ENCODE measurements around the gene KIFC3.
A peak's percentile ranks its signal among the peaks of the same experiment; 100 is the strongest.
"Not testable (repeated sequence)": the region's sequence is repeated elsewhere in the genome, so short reads cannot be mapped to it uniquely, and the experiment has no call there.

Gene KIFC3

GRCh38 chr16:57825298-57826044 is 23.2 kb upstream of the KIFC3 start:
- no peak for DNase-seq (ENCODE audit: low read depth)

GRCh38 chr16:57824888-57825287 is 22.6 kb upstream of the KIFC3 start:
- no peak for DNase-seq (ENCODE audit: low read depth)

DNA sequence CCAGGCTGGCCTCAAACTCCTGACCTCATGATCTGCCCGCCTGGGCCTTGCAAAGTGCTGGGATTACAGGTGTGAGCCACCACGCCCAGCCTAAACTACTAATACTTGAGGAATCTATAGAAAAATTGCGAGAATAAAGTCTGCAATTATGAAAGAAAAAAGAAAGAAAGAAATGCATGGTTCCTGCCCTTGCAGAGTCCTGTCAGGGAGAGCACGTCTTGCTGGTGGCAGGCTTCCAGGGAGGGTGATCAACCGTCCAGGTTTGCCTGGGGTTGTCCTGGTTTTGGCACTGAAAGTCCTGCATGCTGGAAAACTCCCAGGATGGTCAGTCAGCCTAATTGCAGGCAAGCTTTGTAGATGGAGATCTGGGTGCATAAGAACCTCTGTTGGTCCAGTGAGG is 21.5 kb upstream of the KIFC3 start:
- DNase-seq (ENCODE audit: low read depth) = no peak

DNA sequence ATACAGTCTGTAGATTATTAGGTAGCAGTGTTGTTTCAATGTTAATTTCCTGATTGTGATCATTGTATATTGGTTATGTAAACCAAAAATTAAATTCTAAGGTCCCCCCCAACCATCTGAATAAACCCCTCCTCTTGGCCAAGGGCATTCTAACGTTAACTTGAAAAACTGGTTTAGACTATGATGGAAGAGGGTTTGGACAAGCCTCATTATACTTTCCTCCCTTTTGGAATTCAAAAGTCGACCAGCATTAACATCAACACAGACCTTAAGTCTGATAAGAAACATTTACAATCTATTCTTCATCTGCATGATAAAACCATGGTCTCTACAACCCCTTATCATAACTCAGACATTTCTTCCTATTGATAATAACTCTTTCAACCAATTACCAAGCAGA is 20.6 kb upstream of the KIFC3 start:
- DNase-seq (ENCODE audit: low read depth) = no peak

DNA sequence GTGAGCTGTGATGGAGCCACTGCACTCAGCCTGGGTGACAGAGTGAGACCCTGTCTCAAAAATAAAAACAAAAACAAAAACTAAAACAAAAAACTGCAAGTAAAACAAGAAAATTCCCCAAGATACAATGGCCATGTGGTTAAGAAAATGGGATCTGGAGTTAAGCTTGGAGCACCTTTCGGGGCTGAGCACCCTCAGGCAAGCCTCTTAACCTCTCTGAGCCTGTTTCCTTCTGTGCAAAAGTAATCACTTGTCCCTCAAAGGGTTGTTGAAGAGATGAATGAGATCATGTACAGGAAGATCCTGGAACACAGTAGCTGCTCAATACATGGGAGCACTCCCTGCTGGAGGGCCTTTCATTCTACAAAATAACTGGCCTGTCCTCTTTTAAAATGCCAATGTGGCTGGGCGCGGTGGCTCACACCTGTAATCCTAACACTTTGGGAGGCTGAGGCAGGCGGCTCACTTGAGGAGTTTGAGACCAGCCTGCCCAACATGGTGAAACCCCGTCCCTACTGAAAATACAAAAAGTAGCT is 19.8 kb upstream of the KIFC3 start:
- no peak for DNase-seq (ENCODE audit: low read depth)

DNA sequence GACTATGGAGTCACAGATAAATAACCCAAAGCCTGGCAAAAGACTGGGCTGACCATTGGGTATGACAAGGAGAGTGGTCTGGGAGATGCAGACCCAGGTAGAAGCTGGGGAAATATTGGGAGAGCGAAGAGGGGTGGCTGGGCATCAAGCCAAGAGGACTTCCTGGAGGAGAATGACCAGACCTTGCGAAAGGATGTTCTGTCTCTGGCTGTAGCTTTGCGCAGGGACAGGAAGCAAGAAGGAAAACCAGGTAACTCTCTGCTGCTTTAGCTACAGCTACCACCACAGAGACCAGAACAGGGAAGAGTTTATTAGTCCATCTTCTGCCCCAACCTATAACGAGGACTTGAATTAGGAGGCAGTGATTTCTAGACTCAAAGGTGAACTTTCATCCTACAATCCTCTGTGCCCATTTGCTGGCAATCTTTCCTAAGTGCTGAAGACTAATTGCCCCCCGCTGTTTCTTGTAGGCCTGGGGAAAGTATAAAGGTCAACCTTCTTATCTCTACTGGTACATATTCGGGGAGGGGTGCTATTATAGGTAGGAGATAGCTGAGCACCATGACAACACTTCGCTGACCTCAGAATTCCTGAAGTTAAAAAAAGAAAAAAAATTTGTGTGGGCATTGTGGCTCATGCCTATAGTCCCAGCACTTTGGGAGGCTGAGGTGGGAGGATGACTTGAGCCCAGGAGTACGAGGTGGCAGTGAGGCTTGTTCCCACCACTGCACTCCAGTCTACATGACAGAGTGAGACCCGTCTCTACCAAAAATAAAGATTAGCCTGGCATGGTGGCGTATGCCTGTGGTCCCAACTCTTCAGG is 19.1 kb upstream of the KIFC3 start:
- DNase-seq (ENCODE audit: low read depth) = no peak

DNA sequence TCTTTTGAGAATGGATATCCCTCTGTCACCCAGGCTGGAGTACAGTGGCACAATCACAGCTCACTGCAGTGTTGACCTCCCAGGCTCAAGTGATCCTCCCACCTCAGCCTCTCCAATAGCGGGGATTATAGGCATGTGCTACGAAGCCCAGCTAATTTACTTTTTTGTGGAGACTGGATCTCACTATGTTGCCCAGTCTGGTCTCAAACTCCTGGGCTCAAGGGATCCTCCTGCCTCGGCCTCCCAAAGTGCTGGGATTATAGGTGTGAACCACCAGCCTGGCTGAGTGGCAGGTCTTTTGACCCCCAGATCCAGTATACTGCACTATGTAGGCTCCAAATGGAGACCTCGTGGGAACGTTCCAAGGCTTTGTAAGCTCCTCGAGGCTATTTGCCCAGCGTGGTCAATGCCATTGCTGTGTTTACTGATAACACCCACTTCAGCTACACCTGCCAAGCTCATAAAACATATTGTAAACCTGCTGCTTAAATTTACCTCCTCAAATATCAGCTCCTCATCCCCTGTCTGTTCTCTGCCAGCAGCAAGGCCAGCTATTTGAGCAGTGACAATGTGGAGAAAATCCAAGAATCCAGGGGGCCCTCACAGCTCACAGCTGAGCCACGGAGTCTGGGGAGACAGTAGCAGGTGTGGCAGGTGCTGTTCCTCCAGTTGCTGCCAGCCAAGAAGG is 16.2 kb upstream of the KIFC3 start:
- DNase-seq (ENCODE audit: low read depth) = no peak

DNA sequence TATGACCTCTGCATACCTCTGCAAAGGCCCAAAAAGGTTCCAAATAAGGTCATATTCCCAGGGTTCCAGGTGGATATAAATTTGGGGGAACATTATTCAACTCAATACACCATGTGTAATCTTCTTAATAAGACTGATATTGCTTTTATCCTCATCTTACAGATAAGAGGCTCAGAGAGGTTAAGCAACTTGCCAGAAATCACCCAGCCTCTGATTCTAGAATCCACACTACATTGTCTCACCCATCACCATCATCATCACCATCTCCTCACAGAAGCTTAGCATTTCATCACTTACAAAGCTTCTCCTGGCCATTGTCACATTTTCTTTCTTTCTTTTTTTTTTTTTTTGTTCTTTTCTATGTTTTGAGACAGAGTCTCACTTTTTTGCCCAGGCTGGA is 15.4 kb upstream of the KIFC3 start:
- no peak for DNase-seq (ENCODE audit: low read depth)

DNA sequence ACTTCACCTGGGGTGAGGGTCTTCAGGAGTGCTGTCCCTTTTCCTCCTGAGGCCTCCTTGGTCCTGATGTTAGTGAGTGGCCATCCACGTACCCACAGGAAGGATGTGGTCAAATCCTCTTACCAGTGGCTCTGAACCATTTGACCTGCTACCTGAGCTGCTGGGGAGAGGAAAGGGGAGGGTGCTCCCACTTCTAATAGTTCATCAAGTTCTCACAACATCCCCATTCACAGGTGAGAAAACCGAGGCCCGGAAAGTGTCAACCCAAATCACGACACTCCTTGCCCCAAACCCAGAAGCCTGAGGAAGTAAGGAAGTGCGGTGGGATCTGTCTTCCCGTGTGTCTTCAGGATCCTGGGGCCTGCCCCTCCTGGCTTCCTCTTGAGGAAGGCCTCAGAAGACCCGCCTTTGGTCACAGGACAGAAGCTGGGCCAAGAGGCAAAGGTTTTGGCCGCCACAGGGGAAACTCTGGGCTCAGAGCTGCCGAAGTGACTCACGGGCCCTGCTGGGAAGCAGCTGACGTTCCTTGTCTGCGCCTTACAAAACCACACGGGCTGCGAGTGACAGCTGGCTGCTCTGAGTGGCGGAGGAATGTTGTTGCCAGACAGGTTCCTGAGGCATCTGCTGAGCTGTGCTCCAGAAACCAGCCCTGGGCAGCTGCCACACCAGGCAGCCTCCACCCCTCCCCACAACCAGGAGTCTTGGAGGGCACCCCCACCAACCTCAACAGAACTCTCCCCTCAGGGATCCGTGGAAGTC is 13.9 kb upstream of the KIFC3 start:
- peak; percentile 38 for DNase-seq (ENCODE audit: low read depth)

DNA sequence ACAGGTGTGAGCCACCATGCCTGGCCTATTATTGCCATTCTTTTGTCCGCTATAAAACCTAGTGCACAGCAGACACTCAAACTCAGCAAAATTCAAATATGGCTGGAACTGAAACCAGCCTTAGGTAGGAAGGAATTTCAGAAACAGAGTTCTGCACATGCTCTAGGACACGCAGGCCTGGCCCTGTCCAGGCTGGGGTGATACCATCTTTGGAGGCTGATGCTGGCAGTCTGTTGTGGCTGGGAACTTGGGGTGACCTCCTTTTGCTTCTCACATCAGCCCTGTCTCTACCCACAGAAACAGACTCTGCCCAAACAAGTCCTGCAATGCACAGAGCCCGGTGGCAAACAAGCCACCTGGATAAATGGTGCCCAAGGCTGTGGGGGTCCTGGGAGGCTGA is 12.6 kb upstream of the KIFC3 start:
- DNase-seq (ENCODE audit: low read depth) = no peak

GRCh38 chr16:57813466-57813865 is 11.2 kb upstream of the KIFC3 start:
- DNase-seq (ENCODE audit: low read depth) = no peak

DNA sequence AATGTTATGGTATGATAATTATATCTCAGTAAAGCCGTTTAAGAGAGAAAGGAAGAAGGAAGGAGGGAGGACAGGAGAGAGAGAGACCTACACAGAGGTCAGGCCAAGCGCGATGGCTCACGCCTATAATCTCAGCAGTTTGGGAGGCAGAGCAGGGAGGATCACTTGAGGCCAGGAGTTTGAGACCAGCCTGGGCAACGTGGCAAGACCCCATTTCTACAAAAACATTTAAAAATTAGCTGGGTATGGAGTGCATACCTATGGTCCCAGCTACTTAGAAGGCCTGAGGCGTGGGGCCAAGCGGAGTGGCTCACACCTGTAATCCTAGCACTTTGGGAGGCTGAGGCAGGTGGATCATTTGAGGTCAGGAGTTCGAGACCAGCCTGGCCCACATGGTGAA is 9.0 kb upstream of the KIFC3 start:
- not testable (repeated sequence) for DNase-seq (ENCODE audit: low read depth)

DNA sequence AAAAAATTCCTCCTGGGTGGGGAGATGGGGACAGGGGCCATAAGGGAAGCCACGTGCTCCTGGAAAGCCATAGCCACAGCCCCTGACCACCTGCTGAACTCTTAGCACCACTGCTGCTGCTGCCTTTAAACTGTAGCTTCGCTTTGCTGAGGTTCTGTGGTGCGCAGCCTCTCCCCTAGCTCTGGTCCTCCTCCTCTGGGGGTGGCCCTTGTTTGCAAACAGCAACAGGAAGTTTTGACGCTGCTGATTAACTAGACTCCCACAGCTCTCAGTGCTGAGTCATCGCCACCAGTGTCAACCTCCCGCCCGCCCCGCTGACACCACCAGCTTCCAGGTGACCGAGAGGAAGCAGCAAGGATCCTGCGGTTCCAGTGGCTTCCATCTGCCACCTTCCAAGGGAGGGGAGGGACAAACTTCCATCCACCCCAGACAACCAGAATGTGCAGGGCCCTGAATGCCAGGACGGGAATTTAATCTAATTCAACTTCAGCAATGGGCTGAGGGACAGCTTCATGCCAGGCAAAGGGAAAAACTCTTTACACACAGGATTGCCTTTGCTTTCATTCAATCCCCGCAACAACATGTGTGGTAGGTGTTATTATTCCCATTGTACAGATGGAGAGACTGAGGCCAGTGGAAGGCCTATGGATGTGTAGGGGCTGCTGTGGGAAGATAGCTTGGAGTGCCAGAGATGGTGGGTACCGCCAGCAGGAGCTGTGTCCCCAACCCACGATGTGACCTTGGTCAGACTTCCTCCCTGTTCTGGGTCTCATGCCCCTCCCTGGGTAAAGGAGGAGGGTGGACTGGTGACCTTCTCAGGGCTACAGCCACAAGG is 8.1 kb upstream of the KIFC3 start:
- DNase-seq (ENCODE audit: low read depth) = peak; percentile 61

GRCh38 chr16:57809276-57810196 is 7.2 kb upstream of the KIFC3 start:
- no peak for DNase-seq (ENCODE audit: low read depth)

- DNase-seq (ENCODE audit: low read depth) = no peak
Observed at GRCh38 chr16:57808589-57809228, 6.4 kb upstream of the KIFC3 start.

DNA sequence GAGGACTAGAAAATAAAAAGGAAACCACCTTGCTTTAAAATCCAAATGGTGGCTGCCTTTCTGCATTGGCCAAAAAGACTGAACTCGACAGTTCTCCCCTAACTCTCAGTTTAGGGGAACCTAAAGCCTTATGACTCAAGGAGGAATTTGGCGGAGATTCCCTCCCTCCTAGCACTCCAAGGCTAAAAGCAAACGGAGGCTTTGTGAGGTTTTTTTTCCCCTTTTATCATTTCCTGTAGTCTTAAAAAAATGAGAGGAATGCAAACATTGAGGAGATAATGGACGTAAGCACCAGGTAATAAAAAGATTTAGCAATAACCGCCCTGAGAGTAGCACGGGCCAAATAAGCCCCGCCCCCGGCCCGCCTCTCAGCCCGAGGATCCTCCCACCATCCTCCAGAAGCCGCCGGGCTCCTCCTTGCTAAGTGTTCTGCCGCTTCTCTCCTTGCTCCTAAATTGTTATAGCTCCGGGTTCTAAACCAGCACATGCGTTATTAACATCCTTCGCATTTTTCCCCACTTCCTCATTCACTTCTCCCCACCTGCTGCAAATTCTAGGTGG is 5.8 kb upstream of the KIFC3 start:
- DNase-seq (ENCODE audit: low read depth) = peak; percentile 49

DNA sequence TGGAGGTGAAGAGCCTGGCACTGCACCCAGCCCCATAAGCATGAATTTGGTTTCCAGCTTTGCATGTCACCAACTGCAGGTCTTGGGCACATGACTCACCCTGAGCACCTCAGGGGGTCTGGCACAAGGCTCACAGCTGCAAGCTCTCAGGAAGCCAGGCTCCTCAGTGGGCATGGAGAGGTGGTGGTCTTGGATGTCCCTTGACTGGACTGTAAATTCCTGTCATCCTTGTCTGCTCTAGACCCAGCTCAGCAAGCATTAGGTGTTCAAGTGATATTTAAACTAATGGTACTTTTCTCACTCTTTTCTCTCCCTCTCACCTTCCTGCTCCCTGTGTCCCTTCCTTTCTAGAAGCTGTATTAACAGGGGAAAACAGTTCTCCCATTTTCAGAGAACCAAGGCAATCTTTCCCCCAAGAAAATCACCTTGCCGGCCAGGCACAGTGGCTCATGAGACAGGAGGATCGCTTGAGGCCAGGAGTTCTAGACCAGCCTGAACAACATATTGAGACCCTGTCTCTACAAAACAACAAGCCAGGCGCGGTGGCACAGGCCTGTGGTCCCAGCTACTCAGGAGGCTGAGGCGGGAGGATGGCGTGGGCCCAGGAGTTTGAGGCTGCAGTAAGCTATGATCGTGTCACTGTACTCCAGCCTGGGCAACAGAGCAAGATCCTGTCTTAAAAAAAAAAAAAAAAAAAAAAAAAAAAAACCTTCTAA is 5.1 kb upstream of the KIFC3 start:
- no peak for DNase-seq (ENCODE audit: low read depth)

DNA sequence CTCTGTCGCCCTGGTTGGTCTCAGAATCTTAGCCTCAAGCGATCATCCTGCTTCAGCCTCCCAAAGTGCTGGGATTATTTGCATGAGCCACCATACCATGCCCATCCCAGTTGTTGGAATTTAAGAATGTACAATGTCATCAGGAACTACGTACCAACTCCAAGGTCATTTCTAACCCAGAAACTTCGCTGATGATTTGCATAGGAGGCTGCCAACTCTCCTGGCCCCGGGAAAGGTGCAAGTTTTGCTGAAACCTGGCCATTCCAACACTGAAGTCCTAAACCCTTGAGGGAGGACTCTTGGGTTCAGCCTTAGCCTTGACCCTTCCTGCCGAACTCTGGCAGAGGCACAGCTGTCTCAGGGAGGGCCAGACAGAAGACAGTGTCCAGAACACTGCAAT is 2.9 kb upstream of the KIFC3 start:
- no peak for DNase-seq (ENCODE audit: low read depth)
